SU-DHL-6 (cell line): ENCODE measurements around the gene KNDC1.
"Not testable (repeated sequence)": the region's sequence is repeated elsewhere in the genome, so short reads cannot be mapped to it uniquely, and the experiment has no call there.

Source experiments
- H2AFZ ChIP-seq: fragments of 200-600 bp; sonication (generic); 2 replicates; pipeline ENCODE4 v1.6.1; 2014; ENCODE audit warnings: low read depth, mild to moderate bottlenecking, moderate library complexity, mixed read lengths, antibody characterized with exemption, low read length; ENCODE audit not compliant: severe bottlenecking
- H3F3A ChIP-seq: fragments of 200-600 bp; shearing (Covaris generic); 2 replicates; pipeline ENCODE4 v1.6.0; 2016; ENCODE audit warnings: antibody characterized with exemption, mild to moderate bottlenecking; ENCODE audit not compliant: insufficient read depth
- H3K27ac ChIP-seq: fragments of 200-600 bp; sonication (generic); 2 replicates; pipeline ENCODE4 v1.5.1; 2016; ENCODE audit warnings: low read depth, mild to moderate bottlenecking, low read length, moderate library complexity, mixed read lengths
- H3K27me3 ChIP-seq: fragments of 200-600 bp; sonication (generic), shearing (Covaris generic); 2 replicates; pipeline ENCODE4 v1.6.0; 2014; ENCODE audit warnings: mild to moderate bottlenecking, low read length
- H3K36me3 ChIP-seq: fragments of 200-600 bp; sonication (generic); 2 replicates; pipeline ENCODE4 v1.6.1; 2014; ENCODE audit warnings: mild to moderate bottlenecking, low read length, mixed read lengths
- H3K4me2 ChIP-seq: fragments of 300-600, 200-600 bp; shearing (Covaris generic), sonication (generic); 2 replicates; pipeline ENCODE4 v1.6.0; 2014; ENCODE audit warnings: low read length, low read depth, mild to moderate bottlenecking; ENCODE audit not compliant: poor library complexity, severe bottlenecking
- H3K4me3 ChIP-seq: fragments of 200-600 bp; sonication (generic); 2 replicates; pipeline ENCODE4 v1.5.1; 2014; ENCODE audit warnings: antibody characterized with exemption, low read length, mild to moderate bottlenecking, mixed read lengths; ENCODE audit not compliant: insufficient read depth, poor library complexity, severe bottlenecking
- H3K79me2 ChIP-seq: fragments of 200-600 bp; sonication (generic); 2 replicates; pipeline ENCODE4 v1.6.1; 2014; ENCODE audit warnings: mild to moderate bottlenecking, low read length, moderate library complexity; ENCODE audit not compliant: insufficient read depth
- H3K9ac ChIP-seq: fragments of 200-600 bp; sonication (generic); 2 replicates; pipeline ENCODE4 v1.7.0; 2014; ENCODE audit warnings: mild to moderate bottlenecking, low read length
- H3K9me2 ChIP-seq: fragments of 200-600 bp; sonication (generic); replicated peaks from 2 replicates; pipeline ENCODE4 v1.6.1; 2014; ENCODE audit warnings: low read length; ENCODE audit not compliant: insufficient read depth
- H3K9me3 ChIP-seq: fragments of 200-600 bp; sonication (generic); 2 replicates; pipeline ENCODE4 v1.6.1; 2014; ENCODE audit warnings: low read length, mixed read lengths; ENCODE audit not compliant: insufficient read depth
- H4K20me1 ChIP-seq: fragments of 200-600 bp; sonication (generic); 2 replicates; pipeline ENCODE4 v1.6.1; 2014; ENCODE audit warnings: low read depth, mild to moderate bottlenecking, antibody characterized with exemption, low read length, moderate library complexity, mixed read lengths
- EZH2phosphoT487 ChIP-seq: fragments of 200-600 bp; sonication (generic), shearing (Covaris generic); conservative IDR thresholded peaks from 2 replicates; pipeline ENCODE4 v1.6.1; 2018; ENCODE audit warnings: mild to moderate bottlenecking, antibody characterized with exemption, low read length, moderate library complexity, mixed read lengths
- TF ChIP-seq, protein P1 (sequence below): fragments of 200-600 bp; sonication (generic); IDR thresholded peaks from one replicate; pipeline ENCODE4 v1.5.1; 2017; ENCODE audit warnings: antibody characterized with exemption, mild to moderate bottlenecking, low read length, moderate library complexity; ENCODE audit not compliant: insufficient read depth, poor library complexity, severe bottlenecking

Gene KNDC1

DNA sequence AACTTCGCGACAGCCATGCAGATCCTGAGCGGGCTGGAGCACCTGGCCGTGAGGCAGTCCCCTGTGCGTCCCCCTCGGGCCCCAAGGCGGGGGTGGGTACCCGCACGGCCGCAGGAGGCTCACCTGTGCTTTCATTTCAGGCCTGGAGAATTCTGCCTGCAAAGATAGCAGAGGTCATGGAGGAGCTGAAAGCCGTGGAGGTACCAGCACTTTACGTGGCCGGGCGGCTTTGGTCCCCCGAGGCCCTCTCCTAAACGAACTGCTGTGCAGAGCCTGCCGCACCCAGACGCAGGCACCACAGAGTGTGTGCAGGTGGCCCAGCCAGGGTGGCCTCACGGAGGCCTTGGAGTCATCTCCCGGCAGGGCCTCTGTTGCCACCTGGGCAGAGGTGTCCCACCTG lies 58.9 kb downstream of the KNDC1 start:
- no peak overlapping the region for H3K4me3 ChIP-seq
- no peaks in the 10 kb centered on the region for H3F3A ChIP-seq
- no peaks in the 10 kb centered on the region for H4K20me1 ChIP-seq
- no peaks in the 10 kb centered on the region for H3K9me3 ChIP-seq
- no peak overlapping the region for H3K9ac ChIP-seq
- no peaks in the 10 kb centered on the region for H3K27me3 ChIP-seq
- H3K36me3 ChIP-seq = no peaks in the 10 kb centered on the region
- TF ChIP-seq EZH2phosphoT487 = no peak
- TF ChIP-seq, protein P1, sequence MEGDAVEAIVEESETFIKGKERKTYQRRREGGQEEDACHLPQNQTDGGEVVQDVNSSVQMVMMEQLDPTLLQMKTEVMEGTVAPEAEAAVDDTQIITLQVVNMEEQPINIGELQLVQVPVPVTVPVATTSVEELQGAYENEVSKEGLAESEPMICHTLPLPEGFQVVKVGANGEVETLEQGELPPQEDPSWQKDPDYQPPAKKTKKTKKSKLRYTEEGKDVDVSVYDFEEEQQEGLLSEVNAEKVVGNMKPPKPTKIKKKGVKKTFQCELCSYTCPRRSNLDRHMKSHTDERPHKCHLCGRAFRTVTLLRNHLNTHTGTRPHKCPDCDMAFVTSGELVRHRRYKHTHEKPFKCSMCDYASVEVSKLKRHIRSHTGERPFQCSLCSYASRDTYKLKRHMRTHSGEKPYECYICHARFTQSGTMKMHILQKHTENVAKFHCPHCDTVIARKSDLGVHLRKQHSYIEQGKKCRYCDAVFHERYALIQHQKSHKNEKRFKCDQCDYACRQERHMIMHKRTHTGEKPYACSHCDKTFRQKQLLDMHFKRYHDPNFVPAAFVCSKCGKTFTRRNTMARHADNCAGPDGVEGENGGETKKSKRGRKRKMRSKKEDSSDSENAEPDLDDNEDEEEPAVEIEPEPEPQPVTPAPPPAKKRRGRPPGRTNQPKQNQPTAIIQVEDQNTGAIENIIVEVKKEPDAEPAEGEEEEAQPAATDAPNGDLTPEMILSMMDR = no peak
- no peaks in the 10 kb centered on the region for H3K79me2 ChIP-seq
- H3K27ac ChIP-seq = no peak overlapping the region
- no peak overlapping the region for H2AFZ ChIP-seq
- H3K9me2 ChIP-seq = no peaks in the 10 kb centered on the region
- no peak overlapping the region for H3K4me2 ChIP-seq

DNA sequence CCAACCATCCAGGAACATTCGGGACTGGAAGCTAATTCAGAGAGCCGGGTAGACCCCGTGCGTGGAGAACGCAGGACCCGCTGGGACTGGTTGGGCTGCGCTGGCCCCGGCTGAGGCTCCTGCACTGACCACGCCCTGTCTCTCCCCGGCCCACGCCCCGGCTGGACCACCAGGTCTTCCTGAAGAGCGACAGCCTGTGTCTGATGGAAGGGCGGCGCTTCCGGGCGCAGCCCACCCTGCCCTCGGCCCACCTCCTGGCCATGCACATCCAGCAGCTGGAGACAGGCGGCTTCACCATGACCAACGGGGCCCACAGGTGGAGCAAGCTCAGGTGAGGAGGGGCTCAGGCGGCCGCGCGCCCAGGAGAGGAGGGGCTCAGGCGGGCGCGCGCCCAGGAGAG lies 59.8 kb downstream of the KNDC1 start:
- no peak overlapping the region for H2AFZ ChIP-seq
- no peaks in the 10 kb centered on the region for H3K79me2 ChIP-seq
- no peak overlapping the region for H3K9ac ChIP-seq
- no peaks in the 10 kb centered on the region for H3K36me3 ChIP-seq
- no peaks in the 10 kb centered on the region for H3F3A ChIP-seq
- no peaks in the 10 kb centered on the region for H3K9me3 ChIP-seq
- H3K4me2 ChIP-seq = no peak overlapping the region
- no peaks in the 10 kb centered on the region for H3K27me3 ChIP-seq
- no peak overlapping the region for H3K4me3 ChIP-seq
- TF ChIP-seq EZH2phosphoT487 = no peak
- TF ChIP-seq, protein P1 = no peak
- H3K9me2 ChIP-seq = no peaks in the 10 kb centered on the region
- no peak overlapping the region for H3K27ac ChIP-seq
- no peaks in the 10 kb centered on the region for H4K20me1 ChIP-seq

DNA sequence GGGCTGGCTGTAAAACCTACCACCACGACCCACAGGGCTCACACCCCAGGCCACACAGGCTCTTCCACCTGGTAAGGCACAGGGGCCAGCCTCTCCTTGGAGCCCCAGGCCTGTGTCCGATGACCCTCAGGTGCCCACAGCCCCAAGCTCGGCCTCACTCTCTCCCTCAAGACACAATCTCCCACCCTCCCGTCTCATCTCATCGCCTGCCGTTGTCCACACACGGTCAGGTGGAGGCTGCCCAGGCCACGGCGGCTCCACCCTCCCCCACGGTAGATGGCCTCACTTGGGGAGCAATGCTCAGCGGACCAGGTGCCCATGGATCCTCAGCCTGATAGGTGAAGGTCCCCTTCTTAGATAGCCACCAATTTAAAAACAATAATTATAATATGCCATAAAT lies 61.3 kb downstream of the KNDC1 start:
- no peaks in the 10 kb centered on the region for H3F3A ChIP-seq
- H3K9ac ChIP-seq = no peak overlapping the region
- H3K9me2 ChIP-seq = no peaks in the 10 kb centered on the region
- no peaks in the 10 kb centered on the region for H4K20me1 ChIP-seq
- H3K4me3 ChIP-seq = no peak overlapping the region
- no peaks in the 10 kb centered on the region for H3K79me2 ChIP-seq
- H3K27ac ChIP-seq = no peak overlapping the region
- no peaks in the 10 kb centered on the region for H3K27me3 ChIP-seq
- H3K9me3 ChIP-seq = no peaks in the 10 kb centered on the region
- no peaks in the 10 kb centered on the region for H3K36me3 ChIP-seq
- TF ChIP-seq, protein P1 = no peak
- TF ChIP-seq EZH2phosphoT487 = no peak
- no peak overlapping the region for H2AFZ ChIP-seq
- H3K4me2 ChIP-seq = no peak overlapping the region

DNA sequence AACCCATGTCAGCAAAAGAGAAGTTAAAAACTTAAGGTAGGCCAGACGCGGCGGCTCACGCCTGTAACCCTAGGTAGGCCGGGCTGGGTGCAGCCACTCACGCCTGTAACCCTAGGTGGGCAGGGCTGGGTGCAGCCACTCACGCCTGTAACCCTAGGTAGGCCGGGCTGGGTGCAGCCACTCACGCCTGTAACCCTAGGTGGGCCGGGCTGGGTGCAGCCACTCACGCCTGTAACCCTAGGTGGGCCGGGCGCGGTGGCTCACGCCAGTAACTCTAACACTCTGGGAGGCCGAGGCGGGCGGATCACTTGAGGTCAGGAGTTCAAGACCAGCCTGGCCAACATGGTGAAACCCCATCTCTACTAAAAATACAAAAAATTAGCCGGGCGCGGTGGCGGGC lies 61.7 kb downstream of the KNDC1 start:
- not testable (repeated sequence) for H3K79me2 ChIP-seq, H3K9ac ChIP-seq, H3K9me3 ChIP-seq, H3K9me2 ChIP-seq, H3F3A ChIP-seq, H3K27me3 ChIP-seq, H3K4me2 ChIP-seq, H3K36me3 ChIP-seq, H4K20me1 ChIP-seq, H3K27ac ChIP-seq, H3K4me3 ChIP-seq, H2AFZ ChIP-seq
